ENCODE results near the gene SNCAIP. TPM values are rescaled to one million over a fixed set of nuclear protein-coding genes. Genes with fewer than 3 reads are reported as not detected.

SNCAIP gene
- total RNA-seq, 4 donors from 2014 or later, result 0.88 to 13.0 (median 2.9) TPM

DNA sequence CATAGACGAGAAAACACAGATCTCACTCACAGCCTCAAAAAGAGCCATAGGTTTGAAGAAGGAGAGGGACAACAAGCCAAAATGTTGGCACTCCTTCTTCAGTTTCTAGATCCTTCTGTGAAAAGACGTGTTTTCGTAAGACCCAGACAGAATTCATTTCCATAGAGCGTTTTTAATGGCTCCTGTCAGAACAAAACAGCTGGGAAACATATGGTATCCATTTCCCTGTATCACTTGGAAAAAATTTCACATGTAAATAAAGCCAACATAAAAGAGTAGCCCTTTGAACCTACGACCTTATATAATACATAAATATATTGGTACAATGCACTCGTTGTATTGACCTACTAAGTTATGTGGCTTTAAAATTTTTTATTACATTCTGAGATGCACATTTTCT is 108.1 kb downstream of the SNCAIP start:
- TF ChIP-seq, protein P1, sequence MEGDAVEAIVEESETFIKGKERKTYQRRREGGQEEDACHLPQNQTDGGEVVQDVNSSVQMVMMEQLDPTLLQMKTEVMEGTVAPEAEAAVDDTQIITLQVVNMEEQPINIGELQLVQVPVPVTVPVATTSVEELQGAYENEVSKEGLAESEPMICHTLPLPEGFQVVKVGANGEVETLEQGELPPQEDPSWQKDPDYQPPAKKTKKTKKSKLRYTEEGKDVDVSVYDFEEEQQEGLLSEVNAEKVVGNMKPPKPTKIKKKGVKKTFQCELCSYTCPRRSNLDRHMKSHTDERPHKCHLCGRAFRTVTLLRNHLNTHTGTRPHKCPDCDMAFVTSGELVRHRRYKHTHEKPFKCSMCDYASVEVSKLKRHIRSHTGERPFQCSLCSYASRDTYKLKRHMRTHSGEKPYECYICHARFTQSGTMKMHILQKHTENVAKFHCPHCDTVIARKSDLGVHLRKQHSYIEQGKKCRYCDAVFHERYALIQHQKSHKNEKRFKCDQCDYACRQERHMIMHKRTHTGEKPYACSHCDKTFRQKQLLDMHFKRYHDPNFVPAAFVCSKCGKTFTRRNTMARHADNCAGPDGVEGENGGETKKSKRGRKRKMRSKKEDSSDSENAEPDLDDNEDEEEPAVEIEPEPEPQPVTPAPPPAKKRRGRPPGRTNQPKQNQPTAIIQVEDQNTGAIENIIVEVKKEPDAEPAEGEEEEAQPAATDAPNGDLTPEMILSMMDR (IDR thresholded peaks at IDR 0.05), result no peak
- no peak for TF ChIP-seq POLR2A (IDR thresholded peaks at IDR 0.05)
- DNase-seq (ENCODE audit: low spot score in 2 of 2), result no peak
- intact Hi-C loops (cut with DNase I; ENCODE audit: low total_unique reads), result no loop called here
- WGBS, 2 donors, result 55 to 67% methylated on average over 6 of the region's 6 CpGs
- no peak overlapping the region for H3K4me3 ChIP-seq (ENCODE audit: low read depth, poor library complexity, severe bottlenecking)

DNA sequence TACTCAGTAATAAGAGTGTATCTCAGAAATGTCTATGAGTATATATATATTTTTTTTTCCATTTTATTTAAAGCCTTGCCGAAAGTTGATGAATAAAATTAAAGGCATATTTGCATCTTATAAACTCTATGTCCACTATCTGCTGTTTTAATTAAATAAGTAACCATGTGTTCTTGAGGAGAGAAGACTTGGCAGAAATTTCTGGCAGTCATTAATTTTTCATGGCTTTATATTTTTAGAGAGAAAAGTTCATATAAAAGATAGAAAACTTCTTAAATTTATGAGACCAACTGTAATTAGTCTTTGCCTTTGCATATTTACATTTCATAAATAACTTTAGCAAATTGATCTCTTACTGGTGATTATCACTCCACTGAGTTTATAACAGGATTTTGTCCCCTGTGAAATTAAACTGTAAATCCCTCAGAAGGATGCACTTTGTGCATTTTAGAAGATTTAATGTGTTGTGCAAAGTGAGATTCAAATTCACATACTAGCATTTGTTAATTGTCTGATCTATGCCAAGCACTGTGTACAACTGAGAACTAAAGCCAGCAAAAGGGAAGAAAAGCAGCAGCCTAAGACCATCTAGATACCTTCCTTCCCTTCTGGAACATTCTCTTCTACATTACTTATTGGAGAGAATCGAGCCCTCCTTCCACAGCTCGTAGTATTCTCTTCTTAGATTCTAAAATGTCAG is 108.7 kb downstream of the SNCAIP start:
- TF ChIP-seq, protein P1 (IDR thresholded peaks at IDR 0.05), result no peak
- no peak for TF ChIP-seq POLR2A (IDR thresholded peaks at IDR 0.05)
- 75 to 81% methylated on average over 3 of the region's 3 CpGs for WGBS, 2 donors
- DNase-seq (ENCODE audit: low spot score in 2 of 2), result no peak
- no peak overlapping the region for H3K4me3 ChIP-seq (ENCODE audit: low read depth, poor library complexity, severe bottlenecking)
- intact Hi-C loops (cut with DNase I; ENCODE audit: low total_unique reads), result no loop called here

DNA sequence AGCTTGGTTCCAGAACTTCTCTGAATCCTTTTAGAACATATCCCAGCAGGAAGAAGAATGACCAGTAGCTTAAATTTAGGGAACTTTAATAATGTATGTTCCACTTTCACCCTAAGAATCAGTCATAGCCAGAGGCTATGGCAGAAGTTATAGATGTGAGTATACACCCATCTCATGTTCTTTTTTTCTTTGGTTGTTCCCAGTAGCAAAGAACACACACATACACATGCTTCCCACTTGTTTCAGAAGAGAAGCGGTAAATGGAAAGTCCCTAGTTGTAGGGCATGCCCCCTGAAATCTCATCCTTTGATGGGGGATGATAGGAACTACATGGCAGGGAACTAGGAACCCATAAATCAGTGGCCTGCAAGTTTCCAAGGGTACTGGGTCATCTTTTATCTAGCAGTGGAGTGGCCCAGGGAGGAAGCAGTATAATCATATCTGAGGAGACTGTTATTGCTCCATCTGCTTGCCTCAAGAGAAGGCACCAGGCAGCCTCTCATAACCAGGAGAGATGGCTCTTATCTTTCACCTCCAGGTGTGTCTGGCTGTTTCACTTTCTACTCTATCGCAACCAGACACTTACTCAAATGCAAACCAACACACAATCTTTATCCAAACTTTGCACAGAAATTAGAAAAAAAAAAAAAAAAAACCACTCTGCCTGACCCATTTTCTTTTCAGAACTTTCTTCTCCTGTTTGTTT is 109.5 kb downstream of the SNCAIP start:
- TF ChIP-seq POLR2A (IDR thresholded peaks at IDR 0.05), result no peak
- TF ChIP-seq, protein P1 (IDR thresholded peaks at IDR 0.05), result no peak
- DNase-seq (ENCODE audit: low spot score in 2 of 2), result no peak
- no peak overlapping the region for H3K4me3 ChIP-seq (ENCODE audit: low read depth, poor library complexity, severe bottlenecking)
- WGBS, 2 donors, result 83 to 89% methylated on average over 2 of the region's 2 CpGs
- intact Hi-C loops (cut with DNase I; ENCODE audit: low total_unique reads), result no loop called here

DNA sequence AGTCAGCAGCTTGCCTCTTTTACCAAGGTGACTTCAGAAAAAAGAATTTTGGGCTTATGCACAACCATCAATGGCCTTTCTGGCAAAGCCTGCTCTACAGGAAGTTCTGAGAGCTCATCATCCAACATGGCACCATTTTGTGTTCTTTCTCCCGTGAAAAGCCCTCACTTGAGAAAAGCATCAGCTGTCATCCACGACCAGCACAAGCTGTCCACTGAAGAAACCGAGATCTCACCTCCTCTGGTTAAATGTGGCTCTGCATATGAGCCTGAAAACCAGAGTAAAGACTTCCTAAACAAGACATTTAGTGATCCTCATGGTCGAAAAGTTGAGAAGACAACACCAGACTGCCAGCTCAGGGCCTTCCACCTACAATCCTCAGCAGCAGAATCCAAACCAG is 111.2 kb downstream of the SNCAIP start:
- no peak overlapping the region for H3K4me3 ChIP-seq (ENCODE audit: low read depth, poor library complexity, severe bottlenecking)
- no peak for DNase-seq (ENCODE audit: low spot score in 2 of 2)
- WGBS, 2 donors, result 88 to 90% methylated on average over 4 of the region's 4 CpGs
- TF ChIP-seq, protein P1 (IDR thresholded peaks at IDR 0.05), result no peak
- no peak for TF ChIP-seq POLR2A (IDR thresholded peaks at IDR 0.05)
- intact Hi-C loops (cut with DNase I; ENCODE audit: low total_unique reads), result no loop called here

DNA sequence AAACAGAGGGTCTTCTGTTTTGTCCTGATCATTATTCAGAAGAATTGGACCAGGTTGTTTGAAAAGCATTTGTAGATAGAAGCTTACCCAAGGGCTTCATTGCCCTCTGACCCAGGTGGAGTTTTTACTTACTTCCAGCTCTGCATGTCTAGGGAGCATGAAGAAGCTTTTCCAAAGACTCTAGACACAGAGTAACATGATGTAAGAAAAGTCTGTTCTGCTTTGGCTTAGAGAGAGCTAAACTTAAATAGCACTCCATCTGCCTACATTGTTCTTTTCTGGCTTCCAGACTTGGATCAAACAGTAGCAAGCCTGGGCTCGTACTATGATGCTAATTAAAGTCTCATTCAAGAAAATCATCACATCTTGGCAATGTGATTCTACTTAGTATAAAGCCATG is 112.1 kb downstream of the SNCAIP start:
- intact Hi-C loops (cut with DNase I; ENCODE audit: low total_unique reads), result no loop called here
- DNase-seq (ENCODE audit: low spot score in 2 of 2), result no peak
- 7 to 10% methylated on average over 1 of the region's 1 CpG for WGBS, 2 donors
- H3K4me3 ChIP-seq (ENCODE audit: low read depth, poor library complexity, severe bottlenecking), result no peak overlapping the region
- TF ChIP-seq, protein P1 (IDR thresholded peaks at IDR 0.05), result no peak
- no peak for TF ChIP-seq POLR2A (IDR thresholded peaks at IDR 0.05)

All from lower leg skin (tissue), 4 donors.